HL-60 (cell line): ENCODE data around the gene CUL4A.

Experiments used
- CTCF ChIP-seq: IDR thresholded peaks from one replicate; pipeline ENCODE4 v1.5.1; 2011; ENCODE audit warnings: low read length, control low read depth, inconsistent platforms; ENCODE audit not compliant: insufficient read depth
- SPI1 ChIP-seq: IDR thresholded peaks from 2 replicates; pipeline ENCODE4 v1.6.1; 2012; ENCODE audit warnings: low read depth, mild to moderate bottlenecking, borderline replicate concordance

GRCh38 chr13:113168211-113168610 is 41.2 kb upstream of the CUL4A start:
- TF ChIP-seq CTCF = no peak
- no peak for TF ChIP-seq SPI1
